Measurements from ENCODE around the gene CPA4.

Gene CPA4

GRCh38 chr7:130349911-130350782 is 57.2 kb downstream of the CPA4 start:
- peak in 1 of 2 experiments; percentile 37 for DNase-seq (ENCODE audit: low read depth in 1 of 2, low spot score in 1 of 2)
- Histone ChIP-seq H3K27me3 (ENCODE audit: insufficient read depth, poor library complexity, severe bottlenecking) (no peaks in the 10 kb centered on the region), H3K27ac (replicated peaks) (no peak overlapping the region), H3K4me3 (replicated peaks; ENCODE audit: insufficient read depth, low read length) (no peak overlapping the region)
- TF ChIP-seq POLR2AphosphoS5 (IDR thresholded peaks at IDR 0.05; ENCODE audit: low read depth): no peak
- TF ChIP-seq CTCF (IDR thresholded peaks at IDR 0.05; ENCODE audit: insufficient read depth, low read length): no peak
- no peak for TF ChIP-seq GABPA (IDR thresholded peaks at IDR 0.05; ENCODE audit: low read depth)
- TF ChIP-seq, protein P1, sequence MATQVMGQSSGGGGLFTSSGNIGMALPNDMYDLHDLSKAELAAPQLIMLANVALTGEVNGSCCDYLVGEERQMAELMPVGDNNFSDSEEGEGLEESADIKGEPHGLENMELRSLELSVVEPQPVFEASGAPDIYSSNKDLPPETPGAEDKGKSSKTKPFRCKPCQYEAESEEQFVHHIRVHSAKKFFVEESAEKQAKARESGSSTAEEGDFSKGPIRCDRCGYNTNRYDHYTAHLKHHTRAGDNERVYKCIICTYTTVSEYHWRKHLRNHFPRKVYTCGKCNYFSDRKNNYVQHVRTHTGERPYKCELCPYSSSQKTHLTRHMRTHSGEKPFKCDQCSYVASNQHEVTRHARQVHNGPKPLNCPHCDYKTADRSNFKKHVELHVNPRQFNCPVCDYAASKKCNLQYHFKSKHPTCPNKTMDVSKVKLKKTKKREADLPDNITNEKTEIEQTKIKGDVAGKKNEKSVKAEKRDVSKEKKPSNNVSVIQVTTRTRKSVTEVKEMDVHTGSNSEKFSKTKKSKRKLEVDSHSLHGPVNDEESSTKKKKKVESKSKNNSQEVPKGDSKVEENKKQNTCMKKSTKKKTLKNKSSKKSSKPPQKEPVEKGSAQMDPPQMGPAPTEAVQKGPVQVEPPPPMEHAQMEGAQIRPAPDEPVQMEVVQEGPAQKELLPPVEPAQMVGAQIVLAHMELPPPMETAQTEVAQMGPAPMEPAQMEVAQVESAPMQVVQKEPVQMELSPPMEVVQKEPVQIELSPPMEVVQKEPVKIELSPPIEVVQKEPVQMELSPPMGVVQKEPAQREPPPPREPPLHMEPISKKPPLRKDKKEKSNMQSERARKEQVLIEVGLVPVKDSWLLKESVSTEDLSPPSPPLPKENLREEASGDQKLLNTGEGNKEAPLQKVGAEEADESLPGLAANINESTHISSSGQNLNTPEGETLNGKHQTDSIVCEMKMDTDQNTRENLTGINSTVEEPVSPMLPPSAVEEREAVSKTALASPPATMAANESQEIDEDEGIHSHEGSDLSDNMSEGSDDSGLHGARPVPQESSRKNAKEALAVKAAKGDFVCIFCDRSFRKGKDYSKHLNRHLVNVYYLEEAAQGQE (IDR thresholded peaks at IDR 0.05; ENCODE audit: insufficient replicate concordance, low read depth): no peak
- no peak for TF ChIP-seq SPI1 (IDR thresholded peaks at IDR 0.05; ENCODE audit: borderline replicate concordance, low read depth)

GRCh38 chr7:130350945-130351790 is 58.2 kb downstream of the CPA4 start:
- DNase-seq (ENCODE audit: low read depth in 1 of 2, low spot score in 1 of 2): no peak
- Histone ChIP-seq H3K4me3 (replicated peaks; ENCODE audit: insufficient read depth, low read length) (no peak overlapping the region), H3K27me3 (ENCODE audit: insufficient read depth, poor library complexity, severe bottlenecking) (no peaks in the 10 kb centered on the region), H3K27ac (replicated peaks) (no peak overlapping the region)
- TF ChIP-seq POLR2AphosphoS5 (IDR thresholded peaks at IDR 0.05; ENCODE audit: low read depth) (no peak), CTCF (IDR thresholded peaks at IDR 0.05; ENCODE audit: insufficient read depth, low read length) (no peak), GABPA (IDR thresholded peaks at IDR 0.05; ENCODE audit: low read depth) (no peak), SPI1 (IDR thresholded peaks at IDR 0.05; ENCODE audit: borderline replicate concordance, low read depth) (no peak)
- TF ChIP-seq, protein P1 (IDR thresholded peaks at IDR 0.05; ENCODE audit: insufficient replicate concordance, low read depth): no peak

- Histone ChIP-seq H3K4me3 (replicated peaks; ENCODE audit: insufficient read depth, low read length) (no peak overlapping the region), H3K27ac (replicated peaks) (no peak overlapping the region), H3K27me3 (ENCODE audit: insufficient read depth, poor library complexity, severe bottlenecking) (no peaks in the 10 kb centered on the region)
- DNase-seq (ENCODE audit: low read depth in 1 of 2, low spot score in 1 of 2): no peak
- TF ChIP-seq POLR2AphosphoS5 (IDR thresholded peaks at IDR 0.05; ENCODE audit: low read depth): no peak
- no peak for TF ChIP-seq SPI1 (IDR thresholded peaks at IDR 0.05; ENCODE audit: borderline replicate concordance, low read depth)
- TF ChIP-seq CTCF (IDR thresholded peaks at IDR 0.05; ENCODE audit: insufficient read depth, low read length): no peak
- TF ChIP-seq, protein P1 (IDR thresholded peaks at IDR 0.05; ENCODE audit: insufficient replicate concordance, low read depth): no peak
- TF ChIP-seq GABPA (IDR thresholded peaks at IDR 0.05; ENCODE audit: low read depth): no peak
Measured at GRCh38 chr7:130351791-130352090, 58.8 kb downstream of the CPA4 start.
